Measurements from ENCODE around the gene OR5H14.

Gene OR5H14

DNA sequence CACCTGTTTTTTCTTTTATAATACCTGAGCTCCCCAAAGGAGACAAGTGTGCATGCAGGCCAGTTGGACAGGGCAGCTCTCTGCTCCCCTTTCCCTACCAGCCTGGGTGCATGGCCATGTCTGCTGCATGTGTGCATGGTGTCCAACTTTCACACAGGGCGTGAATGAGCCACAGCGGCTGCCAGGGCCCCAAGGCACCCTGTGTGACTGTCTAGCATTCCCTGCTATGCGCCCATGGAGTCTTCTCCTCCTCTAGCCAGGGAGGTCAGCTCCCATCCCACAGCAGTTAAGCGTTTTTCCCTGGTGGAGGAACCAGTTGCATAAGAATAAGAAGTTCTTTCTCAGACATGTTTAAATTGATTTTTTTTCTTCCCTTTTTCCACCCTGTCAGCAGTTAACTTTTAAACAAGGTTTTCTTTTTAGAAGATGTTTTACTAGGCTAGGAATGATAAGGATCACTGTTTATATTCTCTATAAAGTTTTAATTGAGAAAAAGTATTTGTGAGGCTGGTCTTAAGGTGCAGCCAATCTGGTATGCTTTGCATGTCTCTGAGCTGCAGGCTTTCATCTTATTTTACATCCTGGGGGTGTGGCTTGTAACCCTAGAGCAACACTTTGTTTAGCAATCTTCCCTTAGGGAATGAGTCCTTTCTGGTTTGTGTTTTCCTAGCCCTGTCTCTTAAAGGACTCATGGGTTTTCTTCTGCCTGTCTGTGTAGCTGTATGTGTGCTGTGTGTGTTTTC, 37.3 kb upstream of the OR5H14 start:
- H3K27ac ChIP-seq (ENCODE audit: low read length) = no peak overlapping the region
- no peaks in the 10 kb centered on the region for H3K79me2 ChIP-seq (ENCODE audit: insufficient read depth, low read length)
- H3K27me3 ChIP-seq (ENCODE audit: insufficient read depth, low read length, poor library complexity) = no peaks in the 10 kb centered on the region
- H3K9me3 ChIP-seq (ENCODE audit: insufficient read depth, low read length, severe bottlenecking) = no peaks in the 10 kb centered on the region
- no peaks in the 10 kb centered on the region for H3K36me3 ChIP-seq (ENCODE audit: insufficient read depth, low read length)
- no peak for DNase-seq
- no peaks in the 10 kb centered on the region for H3K4me1 ChIP-seq (ENCODE audit: insufficient read depth, low read length)
- no peak overlapping the region for H2AFZ ChIP-seq (ENCODE audit: low read depth, low read length)
- H4K20me1 ChIP-seq (ENCODE audit: insufficient read depth, low read length) = no peaks in the 10 kb centered on the region
- no peak overlapping the region for H3K4me3 ChIP-seq (ENCODE audit: low read depth in 1 of 2, low read length in 2 of 2)
- H3K9ac ChIP-seq (ENCODE audit: low read depth, low read length) = no peak overlapping the region
- TF ChIP-seq EZH2 (IDR thresholded peaks at IDR 0.05; ENCODE audit: borderline replicate concordance, low read depth, low read length, severe bottlenecking) (no peak), CTCF (IDR thresholded peaks at IDR 0.05; ENCODE audit: borderline replicate concordance, extremely low read depth, low read length, poor library complexity, severe bottlenecking) (no peak)
- no peak for ATAC-seq (ENCODE audit: insufficient read depth, low read depth)
- no peak overlapping the region for H3K4me2 ChIP-seq (ENCODE audit: insufficient read depth, low read length)

DNA sequence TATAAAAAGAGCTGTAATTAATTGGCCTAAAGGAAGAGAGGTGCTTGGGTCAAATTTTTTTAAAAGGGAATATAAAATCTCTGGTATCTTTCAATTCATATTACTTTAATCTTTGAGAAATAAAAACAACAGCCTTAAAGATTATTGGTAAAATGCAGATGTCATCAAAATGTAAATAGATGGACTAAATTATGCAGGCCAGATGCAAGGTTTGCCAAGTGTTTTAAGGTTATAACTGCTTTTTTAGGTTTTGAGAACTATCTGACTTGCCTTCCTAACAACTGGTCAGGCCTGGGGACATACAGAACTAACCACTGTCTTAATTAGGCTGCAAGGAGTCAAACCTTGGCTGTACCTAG, 36.8 kb upstream of the OR5H14 start:
- H3K79me2 ChIP-seq (ENCODE audit: insufficient read depth, low read length) = no peaks in the 10 kb centered on the region
- H3K27ac ChIP-seq (ENCODE audit: low read length) = no peak overlapping the region
- ATAC-seq (ENCODE audit: insufficient read depth, low read depth) (no peak), DNase-seq (no peak)
- no peaks in the 10 kb centered on the region for H3K27me3 ChIP-seq (ENCODE audit: insufficient read depth, low read length, poor library complexity)
- H3K36me3 ChIP-seq (ENCODE audit: insufficient read depth, low read length) = no peaks in the 10 kb centered on the region
- H3K4me1 ChIP-seq (ENCODE audit: insufficient read depth, low read length) = no peaks in the 10 kb centered on the region
- TF ChIP-seq EZH2 (IDR thresholded peaks at IDR 0.05; ENCODE audit: borderline replicate concordance, low read depth, low read length, severe bottlenecking) = no peak
- no peak for TF ChIP-seq CTCF (IDR thresholded peaks at IDR 0.05; ENCODE audit: borderline replicate concordance, extremely low read depth, low read length, poor library complexity, severe bottlenecking)
- H3K4me2 ChIP-seq (ENCODE audit: insufficient read depth, low read length) = no peak overlapping the region
- no peak overlapping the region for H2AFZ ChIP-seq (ENCODE audit: low read depth, low read length)
- H4K20me1 ChIP-seq (ENCODE audit: insufficient read depth, low read length) = no peaks in the 10 kb centered on the region
- H3K4me3 ChIP-seq (ENCODE audit: low read depth in 1 of 2, low read length in 2 of 2) = no peak overlapping the region
- H3K9ac ChIP-seq (ENCODE audit: low read depth, low read length) = no peak overlapping the region
- no peaks in the 10 kb centered on the region for H3K9me3 ChIP-seq (ENCODE audit: insufficient read depth, low read length, severe bottlenecking)

GRCh38 chr3:98114264-98114663, 33.0 kb upstream of the OR5H14 start:
- no peaks in the 10 kb centered on the region for H4K20me1 ChIP-seq (ENCODE audit: insufficient read depth, low read length)
- DNase-seq = no peak

More at GRCh38 chr3:98114264-98114663, 33.0 kb upstream of the OR5H14 start:
- no peaks in the 10 kb centered on the region for H3K79me2 ChIP-seq (ENCODE audit: insufficient read depth, low read length)
- TF ChIP-seq CTCF (IDR thresholded peaks at IDR 0.05; ENCODE audit: borderline replicate concordance, extremely low read depth, low read length, poor library complexity, severe bottlenecking) (no peak), EZH2 (IDR thresholded peaks at IDR 0.05; ENCODE audit: borderline replicate concordance, low read depth, low read length, severe bottlenecking) (no peak)
- no peaks in the 10 kb centered on the region for H3K36me3 ChIP-seq (ENCODE audit: insufficient read depth, low read length)
- ATAC-seq (ENCODE audit: insufficient read depth, low read depth) = no peak
- no peak overlapping the region for H3K4me2 ChIP-seq (ENCODE audit: insufficient read depth, low read length)
- no peak overlapping the region for H3K9ac ChIP-seq (ENCODE audit: low read depth, low read length)
- H2AFZ ChIP-seq (ENCODE audit: low read depth, low read length) = no peak overlapping the region
- H3K27me3 ChIP-seq (ENCODE audit: insufficient read depth, low read length, poor library complexity) = no peaks in the 10 kb centered on the region
- no peak overlapping the region for H3K4me3 ChIP-seq (ENCODE audit: low read depth in 1 of 2, low read length in 2 of 2)
- no peaks in the 10 kb centered on the region for H3K9me3 ChIP-seq (ENCODE audit: insufficient read depth, low read length, severe bottlenecking)
- H3K4me1 ChIP-seq (ENCODE audit: insufficient read depth, low read length) = no peaks in the 10 kb centered on the region
- H3K27ac ChIP-seq (ENCODE audit: low read length) = no peak overlapping the region
